DOHH2 (cell line): ENCODE data around the gene FIBCD1.

ENCODE experiments used
- H3F3A ChIP-seq: fragments of 200-600 bp; sonication (generic), shearing (Covaris generic); 2 replicates; pipeline ENCODE4 v1.6.0; 2016; ENCODE audit warnings: antibody characterized with exemption, mild to moderate bottlenecking; ENCODE audit not compliant: control insufficient read depth, insufficient read depth
- H3K27ac ChIP-seq: fragments of 200-600 bp; sonication (generic); 2 replicates; pipeline ENCODE4 v1.5.1; 2014; ENCODE audit warnings: low read depth, mild to moderate bottlenecking, low read length, moderate library complexity
- H3K27me3 ChIP-seq: fragments of 200-600 bp; sonication (generic); 2 replicates; pipeline ENCODE4 v1.6.1; 2014; ENCODE audit warnings: mild to moderate bottlenecking, low read length, mixed read lengths; ENCODE audit not compliant: control insufficient read depth
- H3K36me3 ChIP-seq: fragments of 200-600 bp; sonication (generic); 2 replicates; pipeline ENCODE4 v1.6.1; 2014; ENCODE audit warnings: mild to moderate bottlenecking, low read length, moderate library complexity, mixed read lengths; ENCODE audit not compliant: control insufficient read depth
- H3K4me1 ChIP-seq: fragments of 200-600 bp; sonication (generic); 2 replicates; pipeline ENCODE4 v1.6.1; 2014; ENCODE audit warnings: mild to moderate bottlenecking, low read length, mixed read lengths; ENCODE audit not compliant: control insufficient read depth
- H3K4me2 ChIP-seq: fragments of 200-600 bp; sonication (generic); 2 replicates; pipeline ENCODE4 v1.6.0; 2014; ENCODE audit warnings: mild to moderate bottlenecking, low read length, moderate library complexity
- H3K4me3 ChIP-seq: fragments of 200-600 bp; sonication (generic); 2 replicates; pipeline ENCODE4 v1.5.1; 2014; ENCODE audit warnings: mild to moderate bottlenecking, low read length, mixed read lengths
- H3K79me2 ChIP-seq: fragments of 200-600 bp; sonication (generic); 2 replicates; pipeline ENCODE4 v1.6.1; 2014; ENCODE audit warnings: mild to moderate bottlenecking, low read length, mixed read lengths; ENCODE audit not compliant: control insufficient read depth
- H3K9me2 ChIP-seq: fragments of 200-600 bp; sonication (generic); replicated peaks from 2 replicates; pipeline ENCODE4 v1.6.1; 2014; ENCODE audit warnings: mild to moderate bottlenecking, low read length, mixed read lengths; ENCODE audit not compliant: control insufficient read depth
- H3K9me3 ChIP-seq: fragments of 200-600 bp; sonication (generic); 2 replicates; pipeline ENCODE4 v1.6.1; 2014; ENCODE audit warnings: antibody characterized with exemption, low read length, mixed read lengths; ENCODE audit not compliant: control insufficient read depth, insufficient read depth
- H4K20me1 ChIP-seq: fragments of 200-600 bp; sonication (generic); 2 replicates; pipeline ENCODE4 v1.6.0; 2014; ENCODE audit warnings: low read depth, mild to moderate bottlenecking, antibody characterized with exemption, low read length, moderate library complexity; ENCODE audit not compliant: control insufficient read depth, insufficient read depth
- EZH2phosphoT487 ChIP-seq: fragments of 200-600 bp; sonication (generic); IDR thresholded peaks from 2 replicates; pipeline ENCODE4 v1.6.1; 2017; ENCODE audit warnings: borderline replicate concordance, mild to moderate bottlenecking, antibody characterized with exemption, low read length, moderate library complexity, mixed read lengths
- TF ChIP-seq, protein P1 (sequence below): fragments of 200-600 bp; sonication (generic); IDR thresholded peaks from one replicate; pipeline ENCODE4 v1.5.1; 2014; ENCODE audit warnings: antibody characterized with exemption, mild to moderate bottlenecking, low read depth, low read length; ENCODE audit not compliant: poor library complexity, severe bottlenecking

FIBCD1 gene

DNA sequence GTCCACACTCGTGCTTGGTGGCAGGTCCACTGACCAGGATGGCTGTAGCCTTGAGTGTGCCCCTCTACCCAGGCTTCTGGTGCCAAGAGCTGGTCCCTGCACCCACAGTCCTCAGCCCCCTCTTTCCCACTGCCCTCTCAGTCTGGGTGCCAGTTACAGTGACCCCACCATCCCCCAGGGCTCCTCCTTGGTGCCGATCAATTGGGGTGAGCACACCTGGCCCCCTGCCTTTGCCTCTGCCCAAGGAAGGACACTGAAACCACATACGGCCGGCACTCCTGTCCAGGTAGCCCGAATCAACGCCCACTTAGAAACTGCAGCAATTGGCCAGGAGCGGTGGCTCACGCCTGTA lies 24.0 kb downstream of the FIBCD1 start:
- Histone ChIP-seq H3K9me3 (no peaks in the 10 kb centered on the region), H3K9me2 (no peaks in the 10 kb centered on the region), H3K4me3 (no peak overlapping the region), H3K27me3 (no peaks in the 10 kb centered on the region), H3K36me3 (no peaks in the 10 kb centered on the region), H3K79me2 (no peaks in the 10 kb centered on the region), H4K20me1 (no peaks in the 10 kb centered on the region), H3F3A (no peaks in the 10 kb centered on the region), H3K4me2 (no peak overlapping the region), H3K27ac (no peak overlapping the region), H3K4me1 (no peaks in the 10 kb centered on the region)
- TF ChIP-seq EZH2phosphoT487, result no peak
- TF ChIP-seq, protein P1, sequence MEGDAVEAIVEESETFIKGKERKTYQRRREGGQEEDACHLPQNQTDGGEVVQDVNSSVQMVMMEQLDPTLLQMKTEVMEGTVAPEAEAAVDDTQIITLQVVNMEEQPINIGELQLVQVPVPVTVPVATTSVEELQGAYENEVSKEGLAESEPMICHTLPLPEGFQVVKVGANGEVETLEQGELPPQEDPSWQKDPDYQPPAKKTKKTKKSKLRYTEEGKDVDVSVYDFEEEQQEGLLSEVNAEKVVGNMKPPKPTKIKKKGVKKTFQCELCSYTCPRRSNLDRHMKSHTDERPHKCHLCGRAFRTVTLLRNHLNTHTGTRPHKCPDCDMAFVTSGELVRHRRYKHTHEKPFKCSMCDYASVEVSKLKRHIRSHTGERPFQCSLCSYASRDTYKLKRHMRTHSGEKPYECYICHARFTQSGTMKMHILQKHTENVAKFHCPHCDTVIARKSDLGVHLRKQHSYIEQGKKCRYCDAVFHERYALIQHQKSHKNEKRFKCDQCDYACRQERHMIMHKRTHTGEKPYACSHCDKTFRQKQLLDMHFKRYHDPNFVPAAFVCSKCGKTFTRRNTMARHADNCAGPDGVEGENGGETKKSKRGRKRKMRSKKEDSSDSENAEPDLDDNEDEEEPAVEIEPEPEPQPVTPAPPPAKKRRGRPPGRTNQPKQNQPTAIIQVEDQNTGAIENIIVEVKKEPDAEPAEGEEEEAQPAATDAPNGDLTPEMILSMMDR, result no peak

DNA sequence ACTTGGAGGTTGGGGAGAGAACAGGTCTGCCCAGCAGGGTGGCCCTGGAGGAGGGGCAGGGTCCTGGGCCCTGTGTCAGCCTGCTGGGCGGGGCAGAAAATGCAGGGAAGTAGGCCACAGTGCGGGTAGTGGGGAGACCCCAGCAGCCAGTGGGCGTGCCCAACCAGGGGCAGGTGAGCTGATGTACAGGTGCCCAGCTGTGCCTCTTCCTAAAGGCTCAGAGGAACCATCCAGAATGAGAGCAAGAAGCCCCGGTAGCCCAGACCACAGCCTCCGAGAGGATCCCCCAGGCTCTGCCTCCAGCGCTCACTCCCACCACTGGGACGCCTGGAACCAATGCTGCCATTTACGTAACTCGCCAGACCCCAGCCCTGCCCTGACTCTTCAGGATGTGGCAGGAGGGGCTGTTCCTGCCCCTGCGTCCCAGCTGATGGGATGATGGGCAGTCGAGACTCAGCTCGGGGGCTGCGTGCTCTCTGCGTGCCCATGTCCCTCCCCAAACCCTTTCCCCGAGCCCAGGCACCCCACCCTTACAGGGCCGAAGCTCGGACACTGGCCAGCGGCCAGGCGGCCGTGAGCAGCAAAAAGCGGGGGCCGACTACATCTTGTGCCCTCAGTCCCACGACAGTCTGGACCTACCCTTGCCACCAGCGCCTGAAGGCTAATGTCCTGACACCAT lies 24.5 kb downstream of the FIBCD1 start:
- Histone ChIP-seq H3K9me2 (no peaks in the 10 kb centered on the region), H3K79me2 (no peaks in the 10 kb centered on the region), H3K27me3 (no peaks in the 10 kb centered on the region), H3K36me3 (no peaks in the 10 kb centered on the region), H4K20me1 (no peaks in the 10 kb centered on the region), H3K9me3 (no peaks in the 10 kb centered on the region), H3K4me1 (no peaks in the 10 kb centered on the region), H3K4me2 (no peak overlapping the region), H3F3A (no peaks in the 10 kb centered on the region), H3K27ac (no peak overlapping the region), H3K4me3 (no peak overlapping the region)
- TF ChIP-seq, protein P1, result no peak
- no peak for TF ChIP-seq EZH2phosphoT487

DNA sequence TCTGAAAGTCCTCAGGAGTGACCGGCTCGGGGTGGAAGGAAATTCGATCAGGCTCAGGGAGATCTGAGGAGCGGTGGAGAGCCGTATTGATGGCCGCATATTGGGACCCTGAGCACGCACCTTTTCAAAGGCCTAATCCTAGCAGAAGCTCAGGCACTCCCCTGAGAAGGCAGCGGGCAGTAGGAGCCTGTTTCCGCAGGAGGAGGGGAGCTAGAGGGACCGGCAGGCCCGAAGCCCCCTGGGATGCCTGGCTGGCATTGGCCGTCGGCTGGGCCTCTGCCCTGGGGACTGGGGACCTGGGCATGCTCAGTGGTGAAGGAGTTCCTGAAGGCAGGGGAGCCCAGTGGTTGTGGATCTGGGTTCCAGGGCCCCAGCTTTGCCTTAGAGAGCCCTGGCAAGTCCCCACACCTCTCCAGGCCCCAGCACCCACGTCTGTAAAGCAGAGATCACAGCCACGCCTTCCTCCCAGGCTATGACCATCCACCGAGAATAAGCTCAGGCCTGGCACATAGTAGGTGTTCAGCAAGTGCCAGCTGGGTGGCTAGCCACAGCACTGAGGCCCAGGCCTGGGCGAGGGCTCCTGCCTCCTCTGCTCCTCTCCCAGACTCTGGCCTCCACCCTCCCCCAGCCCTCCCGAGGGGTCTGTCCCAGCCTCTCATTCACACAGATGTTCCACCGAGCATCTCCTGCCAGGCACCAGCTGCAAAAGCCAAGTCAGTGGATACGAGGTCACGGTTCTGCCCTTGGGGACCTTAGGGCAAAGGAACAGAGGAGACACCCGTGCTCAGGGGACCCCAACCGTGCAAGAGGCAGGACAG lies 25.2 kb downstream of the FIBCD1 start:
- Histone ChIP-seq H4K20me1 (no peaks in the 10 kb centered on the region), H3K4me1 (no peaks in the 10 kb centered on the region), H3K4me3 (no peak overlapping the region), H3K79me2 (no peaks in the 10 kb centered on the region), H3K27me3 (no peaks in the 10 kb centered on the region), H3K9me2 (no peaks in the 10 kb centered on the region), H3K27ac (no peak overlapping the region), H3K4me2 (no peak overlapping the region), H3F3A (no peaks in the 10 kb centered on the region), H3K9me3 (no peaks in the 10 kb centered on the region), H3K36me3 (no peaks in the 10 kb centered on the region)
- no peak for TF ChIP-seq EZH2phosphoT487
- TF ChIP-seq, protein P1, result no peak
